22Rv1 (cell line): Measurements from ENCODE around the gene SLC7A8.

Experiments used
- ZFX ChIP-seq: fragments of 450-650 bp; IDR thresholded peaks from 2 replicates; pipeline ENCODE4 v1.6.1; 2017; ENCODE audit warnings: antibody characterized with exemption, borderline replicate concordance
- TF ChIP-seq, protein P1 (sequence below): fragments of 450-650 bp; IDR thresholded peaks from 2 replicates; pipeline ENCODE4 v1.5.1; 2017; ENCODE audit warnings: mild to moderate bottlenecking

DNA sequence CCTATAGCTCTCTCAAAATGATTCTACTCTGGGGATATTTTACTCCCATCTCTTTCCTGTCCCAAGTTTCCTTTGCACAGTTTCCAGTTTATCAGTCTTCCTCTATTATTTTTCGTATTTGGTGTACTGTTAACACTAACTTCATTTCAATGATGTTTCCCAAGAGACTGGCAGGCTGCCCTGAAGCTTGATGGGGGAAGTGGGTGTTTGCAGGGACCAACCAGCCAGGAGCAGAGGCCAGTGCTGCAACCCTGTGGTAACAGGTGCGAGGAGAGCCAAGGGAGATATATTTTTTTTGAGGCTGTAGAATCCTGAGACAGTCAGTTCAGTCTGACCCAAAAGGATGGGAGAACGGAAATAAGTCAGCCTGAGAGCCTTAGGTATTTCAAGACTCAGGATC, 52.6 kb downstream of the SLC7A8 start:
- TF ChIP-seq, protein P1, sequence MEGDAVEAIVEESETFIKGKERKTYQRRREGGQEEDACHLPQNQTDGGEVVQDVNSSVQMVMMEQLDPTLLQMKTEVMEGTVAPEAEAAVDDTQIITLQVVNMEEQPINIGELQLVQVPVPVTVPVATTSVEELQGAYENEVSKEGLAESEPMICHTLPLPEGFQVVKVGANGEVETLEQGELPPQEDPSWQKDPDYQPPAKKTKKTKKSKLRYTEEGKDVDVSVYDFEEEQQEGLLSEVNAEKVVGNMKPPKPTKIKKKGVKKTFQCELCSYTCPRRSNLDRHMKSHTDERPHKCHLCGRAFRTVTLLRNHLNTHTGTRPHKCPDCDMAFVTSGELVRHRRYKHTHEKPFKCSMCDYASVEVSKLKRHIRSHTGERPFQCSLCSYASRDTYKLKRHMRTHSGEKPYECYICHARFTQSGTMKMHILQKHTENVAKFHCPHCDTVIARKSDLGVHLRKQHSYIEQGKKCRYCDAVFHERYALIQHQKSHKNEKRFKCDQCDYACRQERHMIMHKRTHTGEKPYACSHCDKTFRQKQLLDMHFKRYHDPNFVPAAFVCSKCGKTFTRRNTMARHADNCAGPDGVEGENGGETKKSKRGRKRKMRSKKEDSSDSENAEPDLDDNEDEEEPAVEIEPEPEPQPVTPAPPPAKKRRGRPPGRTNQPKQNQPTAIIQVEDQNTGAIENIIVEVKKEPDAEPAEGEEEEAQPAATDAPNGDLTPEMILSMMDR: no peak
- no peak for TF ChIP-seq ZFX
